SU-DHL-6 (cell line): ENCODE results near the gene TRA2B.

Source experiments
- H2AFZ ChIP-seq: fragments of 200-600 bp; sonication (generic); 2 replicates; pipeline ENCODE4 v1.6.1; 2014; ENCODE audit warnings: low read depth, mild to moderate bottlenecking, moderate library complexity, mixed read lengths, antibody characterized with exemption, low read length; ENCODE audit not compliant: severe bottlenecking
- H3F3A ChIP-seq: fragments of 200-600 bp; shearing (Covaris generic); 2 replicates; pipeline ENCODE4 v1.6.0; 2016; ENCODE audit warnings: antibody characterized with exemption, mild to moderate bottlenecking; ENCODE audit not compliant: insufficient read depth
- H3K27ac ChIP-seq: fragments of 200-600 bp; sonication (generic); 2 replicates; pipeline ENCODE4 v1.5.1; 2016; ENCODE audit warnings: low read depth, mild to moderate bottlenecking, low read length, moderate library complexity, mixed read lengths
- H3K27me3 ChIP-seq: fragments of 200-600 bp; sonication (generic), shearing (Covaris generic); 2 replicates; pipeline ENCODE4 v1.6.0; 2014; ENCODE audit warnings: mild to moderate bottlenecking, low read length
- H3K36me3 ChIP-seq: fragments of 200-600 bp; sonication (generic); 2 replicates; pipeline ENCODE4 v1.6.1; 2014; ENCODE audit warnings: mild to moderate bottlenecking, low read length, mixed read lengths
- H3K4me2 ChIP-seq: fragments of 300-600, 200-600 bp; shearing (Covaris generic), sonication (generic); 2 replicates; pipeline ENCODE4 v1.6.0; 2014; ENCODE audit warnings: low read length, low read depth, mild to moderate bottlenecking; ENCODE audit not compliant: poor library complexity, severe bottlenecking
- H3K4me3 ChIP-seq: fragments of 200-600 bp; sonication (generic); 2 replicates; pipeline ENCODE4 v1.5.1; 2014; ENCODE audit warnings: antibody characterized with exemption, low read length, mild to moderate bottlenecking, mixed read lengths; ENCODE audit not compliant: insufficient read depth, poor library complexity, severe bottlenecking
- H3K79me2 ChIP-seq: fragments of 200-600 bp; sonication (generic); 2 replicates; pipeline ENCODE4 v1.6.1; 2014; ENCODE audit warnings: mild to moderate bottlenecking, low read length, moderate library complexity; ENCODE audit not compliant: insufficient read depth
- H3K9ac ChIP-seq: fragments of 200-600 bp; sonication (generic); 2 replicates; pipeline ENCODE4 v1.7.0; 2014; ENCODE audit warnings: mild to moderate bottlenecking, low read length
- H3K9me2 ChIP-seq: fragments of 200-600 bp; sonication (generic); replicated peaks from 2 replicates; pipeline ENCODE4 v1.6.1; 2014; ENCODE audit warnings: low read length; ENCODE audit not compliant: insufficient read depth
- H3K9me3 ChIP-seq: fragments of 200-600 bp; sonication (generic); 2 replicates; pipeline ENCODE4 v1.6.1; 2014; ENCODE audit warnings: low read length, mixed read lengths; ENCODE audit not compliant: insufficient read depth
- H4K20me1 ChIP-seq: fragments of 200-600 bp; sonication (generic); 2 replicates; pipeline ENCODE4 v1.6.1; 2014; ENCODE audit warnings: low read depth, mild to moderate bottlenecking, antibody characterized with exemption, low read length, moderate library complexity, mixed read lengths
- EZH2phosphoT487 ChIP-seq: fragments of 200-600 bp; sonication (generic), shearing (Covaris generic); conservative IDR thresholded peaks from 2 replicates; pipeline ENCODE4 v1.6.1; 2018; ENCODE audit warnings: mild to moderate bottlenecking, antibody characterized with exemption, low read length, moderate library complexity, mixed read lengths
- TF ChIP-seq, protein P1 (sequence below): fragments of 200-600 bp; sonication (generic); IDR thresholded peaks from one replicate; pipeline ENCODE4 v1.5.1; 2017; ENCODE audit warnings: antibody characterized with exemption, mild to moderate bottlenecking, low read length, moderate library complexity; ENCODE audit not compliant: insufficient read depth, poor library complexity, severe bottlenecking

Gene TRA2B

GRCh38 chr3:185943760-185944106, 5.9 kb upstream of the TRA2B start:
- Histone ChIP-seq H3K4me3 (no peak overlapping the region), H3K9me3 (no peaks in the 10 kb centered on the region), H3K27me3 (no peaks in the 10 kb centered on the region), H3F3A (no peaks in the 10 kb centered on the region), H3K36me3 (no peaks in the 10 kb centered on the region), H2AFZ (no peak overlapping the region), H3K79me2 (no peaks in the 10 kb centered on the region), H3K4me2 (no peak overlapping the region), H4K20me1 (no peaks in the 10 kb centered on the region), H3K9me2 (no peaks in the 10 kb centered on the region), H3K9ac (no peak overlapping the region), H3K27ac (no peak overlapping the region)
- TF ChIP-seq, protein P1, sequence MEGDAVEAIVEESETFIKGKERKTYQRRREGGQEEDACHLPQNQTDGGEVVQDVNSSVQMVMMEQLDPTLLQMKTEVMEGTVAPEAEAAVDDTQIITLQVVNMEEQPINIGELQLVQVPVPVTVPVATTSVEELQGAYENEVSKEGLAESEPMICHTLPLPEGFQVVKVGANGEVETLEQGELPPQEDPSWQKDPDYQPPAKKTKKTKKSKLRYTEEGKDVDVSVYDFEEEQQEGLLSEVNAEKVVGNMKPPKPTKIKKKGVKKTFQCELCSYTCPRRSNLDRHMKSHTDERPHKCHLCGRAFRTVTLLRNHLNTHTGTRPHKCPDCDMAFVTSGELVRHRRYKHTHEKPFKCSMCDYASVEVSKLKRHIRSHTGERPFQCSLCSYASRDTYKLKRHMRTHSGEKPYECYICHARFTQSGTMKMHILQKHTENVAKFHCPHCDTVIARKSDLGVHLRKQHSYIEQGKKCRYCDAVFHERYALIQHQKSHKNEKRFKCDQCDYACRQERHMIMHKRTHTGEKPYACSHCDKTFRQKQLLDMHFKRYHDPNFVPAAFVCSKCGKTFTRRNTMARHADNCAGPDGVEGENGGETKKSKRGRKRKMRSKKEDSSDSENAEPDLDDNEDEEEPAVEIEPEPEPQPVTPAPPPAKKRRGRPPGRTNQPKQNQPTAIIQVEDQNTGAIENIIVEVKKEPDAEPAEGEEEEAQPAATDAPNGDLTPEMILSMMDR: no peak
- TF ChIP-seq EZH2phosphoT487: no peak

GRCh38 chr3:185942907-185943759, 5.3 kb upstream of the TRA2B start:
- TF ChIP-seq, protein P1: peak; percentile 99
- no peak for TF ChIP-seq EZH2phosphoT487
- Histone ChIP-seq H3K36me3 (no peaks in the 10 kb centered on the region), H3K4me2 (peak overlapping the region; percentile 40), H3K27me3 (no peaks in the 10 kb centered on the region), H3F3A (no peaks in the 10 kb centered on the region), H3K4me3 (peak overlapping the region; percentile 20), H3K9me2 (no peaks in the 10 kb centered on the region), H3K9ac (peak overlapping the region; percentile 37; the same call in 1 of the 2 replicates), H3K27ac (no peak overlapping the region), H4K20me1 (no peaks in the 10 kb centered on the region), H3K79me2 (no peaks in the 10 kb centered on the region), H2AFZ (peak overlapping the region; percentile 65), H3K9me3 (no peaks in the 10 kb centered on the region)

DNA sequence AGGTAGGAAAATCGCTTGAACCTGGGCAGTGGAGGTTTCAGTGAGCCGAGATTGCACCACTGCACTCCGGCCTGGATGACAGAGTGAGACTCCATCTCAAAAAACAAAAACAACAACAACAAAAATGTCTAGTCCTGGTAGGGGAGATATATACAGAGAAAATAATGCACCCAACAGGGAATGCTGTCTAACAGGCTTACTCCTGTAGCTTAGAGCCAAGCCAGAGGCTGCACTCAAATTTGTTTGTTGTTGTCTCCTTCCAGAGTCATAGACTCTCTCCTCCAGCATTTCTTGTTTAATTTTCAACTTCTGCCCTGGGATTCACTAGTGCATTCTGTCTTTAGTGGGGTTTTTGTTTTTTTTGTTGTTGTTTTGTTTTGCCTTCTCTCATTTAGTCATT, 4.6 kb upstream of the TRA2B start:
- H3K9me2 ChIP-seq: no peaks in the 10 kb centered on the region
- H3K9ac ChIP-seq: no peak overlapping the region
- no peaks in the 10 kb centered on the region for H3K27me3 ChIP-seq
- no peaks in the 10 kb centered on the region for H3K9me3 ChIP-seq
- H3K79me2 ChIP-seq: peaks cover 4% of the 10 kb centered on the region
- H3F3A ChIP-seq: no peaks in the 10 kb centered on the region
- H3K36me3 ChIP-seq: no peaks in the 10 kb centered on the region
- no peaks in the 10 kb centered on the region for H4K20me1 ChIP-seq
- no peak overlapping the region for H3K4me3 ChIP-seq
- TF ChIP-seq EZH2phosphoT487: no peak
- TF ChIP-seq, protein P1: no peak
- H2AFZ ChIP-seq: no peak overlapping the region
- no peak overlapping the region for H3K27ac ChIP-seq
- no peak overlapping the region for H3K4me2 ChIP-seq
